C4-2B (cell line): ENCODE measurements around the gene PARS2.

Experiments
- CTCF ChIP-seq: fragments of 450-650 bp; conservative IDR thresholded peaks from 2 replicates; pipeline ENCODE4 v1.5.1; 2017; ENCODE audit warnings: mild to moderate bottlenecking
- ZFX ChIP-seq: fragments of 450-650 bp; IDR thresholded peaks from 2 replicates; pipeline ENCODE4 v1.6.1; 2017

- TF ChIP-seq CTCF = no peak
- no peak for TF ChIP-seq ZFX
Observed at GRCh38 chr1:54745274-54745673, 19.0 kb downstream of the PARS2 start.
